ENCODE results near the gene KNG1. TPM values are rescaled to one million over a fixed set of nuclear protein-coding genes. Genes with fewer than 3 reads are reported as not detected.
A peak's percentile ranks its signal among the peaks of the same experiment; 100 is the strongest.

Gene KNG1
- polyA plus RNA-seq, 1 experiment = not detected

DNA sequence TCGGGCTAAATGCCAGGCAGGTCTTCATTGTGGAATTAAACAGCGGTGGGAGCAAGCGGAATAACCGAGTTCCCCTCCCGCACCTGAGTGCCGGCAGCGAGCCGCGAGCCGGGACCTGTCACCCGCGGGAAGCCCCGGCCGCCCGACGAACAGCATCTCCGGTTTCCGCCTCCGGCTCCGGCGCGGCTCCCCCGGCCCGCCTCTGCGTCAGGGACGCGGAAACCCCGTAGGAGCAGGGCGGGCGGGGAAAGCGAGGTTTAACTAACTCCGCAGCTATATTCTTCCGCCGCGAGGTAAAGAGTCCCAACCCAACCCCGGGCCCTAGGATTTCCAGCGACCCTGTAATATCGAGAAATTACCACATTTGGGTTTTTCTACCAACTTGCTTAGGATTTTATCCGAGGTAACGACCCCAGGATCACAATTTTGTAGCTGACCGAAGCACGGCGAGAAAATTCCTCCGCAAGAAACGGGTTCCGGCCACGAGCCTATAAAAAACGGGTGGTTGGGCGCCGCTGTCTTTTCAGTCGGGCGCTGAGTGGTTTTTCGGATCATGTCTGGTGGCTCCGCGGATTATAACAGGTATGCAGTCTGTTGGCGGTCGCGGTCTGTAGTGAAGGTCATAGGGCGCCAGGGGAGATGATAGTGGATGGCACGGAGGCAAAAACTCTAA is 66.0 kb downstream of the KNG1 start, which contains the start of gene EIF4A2:
Gene EIF4A2, plus strand, starts transcription at position 520 of the 673 bp plus-strand sequence. Its CDS starts 34 bp downstream, at position 554.
- peak within 1 kb of the TSS; percentile 100 for H3K4me3 ChIP-seq (ENCODE audit: low read depth, low read length)
- H3K27me3 ChIP-seq (ENCODE audit: control insufficient read depth, insufficient read depth, low read length) = no peaks in the 10 kb centered on the region
- POLR2A ChIA-PET = interaction anchor here (0.6 to 2.7 kb wide), 25 partner anchors 9 to 846 kb away, joined by 3 to 36 read pairs (median 5); partner anchors contain the start of genes DNAJB11, ETV5, RPL39L and TBCCD1
- TF ChIP-seq, protein P1, sequence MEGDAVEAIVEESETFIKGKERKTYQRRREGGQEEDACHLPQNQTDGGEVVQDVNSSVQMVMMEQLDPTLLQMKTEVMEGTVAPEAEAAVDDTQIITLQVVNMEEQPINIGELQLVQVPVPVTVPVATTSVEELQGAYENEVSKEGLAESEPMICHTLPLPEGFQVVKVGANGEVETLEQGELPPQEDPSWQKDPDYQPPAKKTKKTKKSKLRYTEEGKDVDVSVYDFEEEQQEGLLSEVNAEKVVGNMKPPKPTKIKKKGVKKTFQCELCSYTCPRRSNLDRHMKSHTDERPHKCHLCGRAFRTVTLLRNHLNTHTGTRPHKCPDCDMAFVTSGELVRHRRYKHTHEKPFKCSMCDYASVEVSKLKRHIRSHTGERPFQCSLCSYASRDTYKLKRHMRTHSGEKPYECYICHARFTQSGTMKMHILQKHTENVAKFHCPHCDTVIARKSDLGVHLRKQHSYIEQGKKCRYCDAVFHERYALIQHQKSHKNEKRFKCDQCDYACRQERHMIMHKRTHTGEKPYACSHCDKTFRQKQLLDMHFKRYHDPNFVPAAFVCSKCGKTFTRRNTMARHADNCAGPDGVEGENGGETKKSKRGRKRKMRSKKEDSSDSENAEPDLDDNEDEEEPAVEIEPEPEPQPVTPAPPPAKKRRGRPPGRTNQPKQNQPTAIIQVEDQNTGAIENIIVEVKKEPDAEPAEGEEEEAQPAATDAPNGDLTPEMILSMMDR (IDR thresholded peaks at IDR 0.05; ENCODE audit: low read depth, low read length) = no peak
- 0 out of 2 replicates have a peak, but pooled peaks cover 4% of the 10 kb centered on the region for H3K9me3 ChIP-seq (ENCODE audit: control insufficient read depth, insufficient read depth, low read length)
- H3K27ac ChIP-seq (ENCODE audit: low read depth, low read length) = peak within 1 kb of the TSS; percentile 98
- DNase-seq (ENCODE audit: low read depth, low spot score) = peak; percentile 78
- CTCF ChIA-PET = interaction anchor here (0.5 to 3.8 kb wide), 4 partner anchors 38 to 194 kb away, joined by 3 to 15 read pairs (median 4); no protein-coding TSS in a partner anchor

DNA sequence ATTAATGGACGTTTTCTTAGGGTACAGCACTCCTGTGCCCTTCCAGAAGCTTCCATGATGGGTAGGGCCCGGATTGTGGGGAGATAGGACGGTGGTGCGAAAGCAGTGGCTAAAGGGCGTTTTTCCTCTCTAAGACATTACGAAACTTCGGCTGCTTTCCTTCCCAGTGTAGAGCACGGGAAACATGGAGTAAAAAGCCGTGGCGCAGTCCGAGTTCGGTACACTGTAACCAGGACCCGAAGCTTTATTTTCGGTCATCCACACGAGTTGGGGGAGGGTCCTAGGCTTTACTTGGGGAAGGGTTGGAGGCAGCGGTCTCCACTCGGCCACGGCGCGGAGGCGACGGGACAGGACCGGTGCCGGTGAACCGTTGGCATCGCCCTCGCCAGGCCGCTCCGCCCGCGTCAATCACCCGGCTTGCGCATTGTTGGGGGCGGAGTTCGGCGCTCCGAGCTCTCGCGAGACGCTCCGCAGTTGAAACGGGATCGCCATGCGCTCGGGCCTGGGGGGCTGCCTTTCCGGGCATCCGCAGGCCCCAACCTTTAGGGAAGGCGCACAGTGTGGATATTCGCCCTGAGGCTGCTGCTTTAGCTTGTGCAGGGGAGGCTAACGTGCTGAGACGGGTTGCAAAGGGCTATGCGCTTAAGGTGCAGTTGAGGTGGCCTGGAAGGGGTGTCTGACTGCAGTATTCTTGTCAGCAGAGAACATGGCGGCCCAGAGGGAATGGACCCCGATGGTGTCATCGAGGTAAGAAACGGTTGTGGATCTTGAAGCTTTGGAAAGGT is 66.8 kb downstream of the KNG1 start:
- H3K27ac ChIP-seq (ENCODE audit: low read depth, low read length) = peak overlapping the region; percentile 98
- TF ChIP-seq, protein P1 (IDR thresholded peaks at IDR 0.05; ENCODE audit: low read depth, low read length) = no peak
- ChIA-PET POLR2A (interaction anchor here (0.7 to 2.7 kb wide), 23 partner anchors 8 to 846 kb away, joined by 3 to 36 read pairs (median 5); partner anchors contain the start of genes DNAJB11, ETV5, RPL39L and TRA2B), CTCF (interaction anchor here (0.5 to 3.8 kb wide), 5 partner anchors 38 to 355 kb away, joined by 3 to 15 read pairs (median 3); partner anchors contain the start of gene RPL39L)
- no peaks in the 10 kb centered on the region for H3K27me3 ChIP-seq (ENCODE audit: control insufficient read depth, insufficient read depth, low read length)
- 0 out of 2 replicates have a peak, but pooled peaks cover 4% of the 10 kb centered on the region for H3K9me3 ChIP-seq (ENCODE audit: control insufficient read depth, insufficient read depth, low read length)
- peak overlapping the region; percentile 100 for H3K4me3 ChIP-seq (ENCODE audit: low read depth, low read length)
- no peak for DNase-seq (ENCODE audit: low read depth, low spot score)

DNA sequence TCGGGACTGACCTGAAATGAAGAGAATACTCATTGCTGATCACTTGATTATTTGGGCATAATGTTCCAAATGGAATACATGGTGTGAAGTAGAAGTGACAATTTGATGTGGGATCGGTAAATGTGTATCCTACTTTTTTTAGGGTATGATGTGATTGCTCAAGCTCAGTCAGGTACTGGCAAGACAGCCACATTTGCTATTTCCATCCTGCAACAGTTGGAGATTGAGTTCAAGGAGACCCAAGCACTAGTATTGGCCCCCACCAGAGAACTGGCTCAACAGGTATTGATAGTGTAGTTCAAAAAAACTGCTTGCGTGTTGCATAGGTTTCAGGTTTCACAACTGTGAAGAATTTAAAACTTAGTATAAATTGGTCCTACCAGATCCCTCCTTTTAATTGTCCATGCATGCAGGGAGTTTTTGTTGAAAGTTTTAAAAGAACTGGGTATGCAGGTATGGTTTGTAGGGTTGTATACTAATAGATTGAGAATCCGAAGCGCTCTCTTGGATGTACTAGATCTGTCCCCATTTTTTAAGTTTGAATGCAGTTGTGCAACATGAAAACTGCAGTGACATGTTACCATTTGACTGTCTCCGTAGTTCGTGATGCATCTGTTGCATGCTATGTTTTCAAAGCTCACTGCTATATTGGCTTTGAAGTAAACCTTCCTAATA is 67.8 kb downstream of the KNG1 start:
- Histone ChIP-seq H3K27ac (ENCODE audit: low read depth, low read length) (no peak overlapping the region), H3K9me3 (ENCODE audit: control insufficient read depth, insufficient read depth, low read length) (0 out of 2 replicates have a peak, but pooled peaks cover 4% of the 10 kb centered on the region), H3K4me3 (ENCODE audit: low read depth, low read length) (peak overlapping the region; percentile 100), H3K27me3 (ENCODE audit: control insufficient read depth, insufficient read depth, low read length) (no peaks in the 10 kb centered on the region)
- TF ChIP-seq, protein P1 (IDR thresholded peaks at IDR 0.05; ENCODE audit: low read depth, low read length) = no peak
- ChIA-PET POLR2A (interaction anchor here (0.5 to 2.3 kb wide), 7 partner anchors 7 to 676 kb away, joined by 3 to 34 read pairs (median 6); partner anchors contain the start of genes ETV5 and RPL39L), CTCF (interaction anchor here (0.8 to 3.8 kb wide), 4 partner anchors 167 to 354 kb away, joined by 3 to 15 read pairs (median 4); partner anchors contain the start of gene RPL39L)
- DNase-seq (ENCODE audit: low read depth, low spot score) = no peak

DNA sequence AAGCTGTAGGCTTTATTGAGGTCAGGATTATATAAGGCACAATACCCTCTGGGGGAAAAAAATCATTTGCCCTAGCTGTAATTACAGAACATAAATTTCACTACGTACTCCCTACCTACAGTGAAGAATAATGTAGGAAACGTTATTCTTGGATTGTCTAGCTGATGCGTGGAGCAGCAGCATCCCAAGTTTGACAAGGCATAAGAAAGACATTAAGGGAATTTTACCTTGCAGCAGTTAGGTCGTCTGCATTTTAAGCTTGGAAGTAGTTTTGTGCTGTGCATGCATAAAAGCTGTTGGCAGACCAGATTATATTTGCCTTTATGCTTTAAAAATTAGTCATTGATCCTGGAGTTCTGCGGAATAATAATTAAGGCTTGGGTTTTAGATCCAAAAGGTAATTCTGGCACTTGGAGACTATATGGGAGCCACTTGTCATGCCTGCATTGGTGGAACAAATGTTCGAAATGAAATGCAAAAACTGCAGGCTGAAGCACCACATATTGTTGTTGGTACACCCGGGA is 68.4 kb downstream of the KNG1 start:
- ChIA-PET POLR2A (interaction anchor here (0.5 kb wide), 1 partner anchor 37 kb away, joined by 4 read pairs; no protein-coding TSS in a partner anchor), CTCF (interaction anchor here (0.8 to 3.8 kb wide), 2 partner anchors 168 to 171 kb away, joined by 4 to 15 read pairs; no protein-coding TSS in a partner anchor)
- Histone ChIP-seq H3K9me3 (ENCODE audit: control insufficient read depth, insufficient read depth, low read length) (0 out of 2 replicates have a peak, but pooled peaks cover 4% of the 10 kb centered on the region), H3K27me3 (ENCODE audit: control insufficient read depth, insufficient read depth, low read length) (no peaks in the 10 kb centered on the region), H3K4me3 (ENCODE audit: low read depth, low read length) (peak overlapping the region; percentile 100), H3K27ac (ENCODE audit: low read depth, low read length) (no peak overlapping the region)
- TF ChIP-seq, protein P1 (IDR thresholded peaks at IDR 0.05; ENCODE audit: low read depth, low read length) = no peak
- DNase-seq (ENCODE audit: low read depth, low spot score) = no peak

All from AG04450 (cell line).